Suprapubic skin (tissue), 4 donors: ENCODE data around the gene NPW.

ENCODE experiments used
- CTCF ChIP-seq, 2 donors: fragments of 200-600 bp in 1 of 2; fragments of 450-650 bp in 1 of 2; sonication (generic) in 1 of 2; IDR thresholded peaks; one replicate each; pipeline ENCODE4 v1.5.1; 2016 to 2019; ENCODE audit warnings: antibody characterized with exemption in 2 of 2, mild to moderate bottlenecking in 1 of 2, moderate library complexity in 1 of 2
- EP300 ChIP-seq: sonication (generic); formaldehyde crosslinking; IDR thresholded peaks from one replicate; pipeline ENCODE4 v1.6.1; 2017; ENCODE audit warnings: antibody characterized with exemption
- POLR2A ChIP-seq, 2 donors: fragments of 450-650 bp; IDR thresholded peaks; one replicate each; pipeline ENCODE4 v1.6.1; 2017; ENCODE audit warnings: antibody characterized with exemption in 2 of 2, mild to moderate bottlenecking in 2 of 2, moderate library complexity in 2 of 2
- POLR2AphosphoS5 ChIP-seq, 3 donors: sonication (generic); formaldehyde crosslinking; IDR thresholded peaks; one replicate each; pipeline ENCODE4 v1.6.1; 2017; ENCODE audit warnings: antibody characterized with exemption in 3 of 3

- TF ChIP-seq POLR2A (IDR thresholded peaks at IDR 0.05) (no peak), CTCF (IDR thresholded peaks at IDR 0.05) (no peak), EP300 (no peak), POLR2AphosphoS5 (IDR thresholded peaks at IDR 0.05) (no peak)
Observed at GRCh38 chr16:2062801-2063200, 43.2 kb downstream of the NPW start.
